ENCODE results near the gene PPP1CB.

DNA sequence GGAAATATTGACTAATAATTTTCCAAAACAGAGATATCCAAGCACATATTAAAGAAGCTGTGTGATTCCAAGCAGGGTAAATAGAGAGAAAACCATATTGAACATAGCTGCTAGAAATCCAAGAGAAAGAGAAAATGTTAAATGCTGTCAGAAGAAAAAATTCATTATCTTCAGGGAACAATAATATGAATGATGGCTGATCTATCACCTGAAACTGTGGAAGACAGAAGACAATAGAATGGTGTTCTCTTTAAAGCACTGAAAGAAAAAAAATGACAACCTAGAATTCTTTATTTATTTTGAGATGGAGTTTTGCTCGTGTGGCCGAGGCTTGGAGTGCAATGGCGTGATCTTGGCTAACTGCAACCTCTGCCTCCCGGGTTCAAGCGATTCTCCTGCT lies 17.3 kb downstream of the PPP1CB start:
- TF ChIP-seq, protein P1, sequence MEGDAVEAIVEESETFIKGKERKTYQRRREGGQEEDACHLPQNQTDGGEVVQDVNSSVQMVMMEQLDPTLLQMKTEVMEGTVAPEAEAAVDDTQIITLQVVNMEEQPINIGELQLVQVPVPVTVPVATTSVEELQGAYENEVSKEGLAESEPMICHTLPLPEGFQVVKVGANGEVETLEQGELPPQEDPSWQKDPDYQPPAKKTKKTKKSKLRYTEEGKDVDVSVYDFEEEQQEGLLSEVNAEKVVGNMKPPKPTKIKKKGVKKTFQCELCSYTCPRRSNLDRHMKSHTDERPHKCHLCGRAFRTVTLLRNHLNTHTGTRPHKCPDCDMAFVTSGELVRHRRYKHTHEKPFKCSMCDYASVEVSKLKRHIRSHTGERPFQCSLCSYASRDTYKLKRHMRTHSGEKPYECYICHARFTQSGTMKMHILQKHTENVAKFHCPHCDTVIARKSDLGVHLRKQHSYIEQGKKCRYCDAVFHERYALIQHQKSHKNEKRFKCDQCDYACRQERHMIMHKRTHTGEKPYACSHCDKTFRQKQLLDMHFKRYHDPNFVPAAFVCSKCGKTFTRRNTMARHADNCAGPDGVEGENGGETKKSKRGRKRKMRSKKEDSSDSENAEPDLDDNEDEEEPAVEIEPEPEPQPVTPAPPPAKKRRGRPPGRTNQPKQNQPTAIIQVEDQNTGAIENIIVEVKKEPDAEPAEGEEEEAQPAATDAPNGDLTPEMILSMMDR (IDR thresholded peaks at IDR 0.05): no peak
- TF ChIP-seq POLR2AphosphoS5 (IDR thresholded peaks at IDR 0.05; ENCODE audit: low read depth, low read length) (no peak), SIN3A (IDR thresholded peaks at IDR 0.05; ENCODE audit: borderline replicate concordance, insufficient read depth, low read depth, low read length) (no peak)
